ENCODE measurements around the gene DPM3. TPM values are rescaled to one million over a fixed set of nuclear protein-coding genes. Genes with fewer than 3 reads are reported as not detected.

The DPM3 gene
- total and polyA plus RNA-seq, 2 of the 13 experiments (the other 11 are each of a cell fraction or from before 2014, with no cell fraction given): 23.2 to 53.4 TPM

GRCh38 chr1:155167166-155168104 is 27.1 kb upstream of the DPM3 start (continued):
- TF ChIP-seq THRA (CRISPR knock-in tag; IDR thresholded peaks at IDR 0.05; ENCODE audit: borderline replicate concordance) (peak; percentile 42; the same call in 1 of the 2 replicates), ATF6 (CRISPR knock-in tag; conservative IDR thresholded peaks at IDR 0.05) (no peak), ZNF598 (CRISPR knock-in tag; IDR thresholded peaks at IDR 0.05; ENCODE audit: borderline replicate concordance) (no peak), RARA (CRISPR knock-in tag; IDR thresholded peaks at IDR 0.05) (no peak), ZNF605 (CRISPR knock-in tag; IDR thresholded peaks at IDR 0.05) (0 out of 2 replicates have a peak, but pooled peaks have one; percentile 29), ZNF614 (CRISPR knock-in tag; IDR thresholded peaks at IDR 0.05; ENCODE audit: borderline replicate concordance) (peak; percentile 17; the same call in 1 of the 2 replicates), FOXO4 (CRISPR knock-in tag; conservative IDR thresholded peaks at IDR 0.05) (no peak), IRF1 (CRISPR knock-in tag; IDR thresholded peaks at IDR 0.05; ENCODE audit: low read depth) (no peak), SP140L (CRISPR knock-in tag; IDR thresholded peaks at IDR 0.05; ENCODE audit: borderline replicate concordance) (0 out of 2 replicates have a peak, but pooled peaks have one; percentile 65), LBX2 (CRISPR knock-in tag; IDR thresholded peaks at IDR 0.05; ENCODE audit: borderline replicate concordance) (no peak), PAF1 (CRISPR knock-in tag; IDR thresholded peaks at IDR 0.05) (no peak), ZNF75D (CRISPR knock-in tag; IDR thresholded peaks at IDR 0.05; ENCODE audit: borderline replicate concordance) (no peak), MXD4 (CRISPR knock-in tag; IDR thresholded peaks at IDR 0.05) (peak; percentile 23; the same call in 1 of the 2 replicates), NFATC3 (CRISPR knock-in tag; IDR thresholded peaks at IDR 0.05) (no peak), MBNL3 (CRISPR knock-in tag; conservative IDR thresholded peaks at IDR 0.05) (no peak)
- TF ChIP-seq, protein P1, sequence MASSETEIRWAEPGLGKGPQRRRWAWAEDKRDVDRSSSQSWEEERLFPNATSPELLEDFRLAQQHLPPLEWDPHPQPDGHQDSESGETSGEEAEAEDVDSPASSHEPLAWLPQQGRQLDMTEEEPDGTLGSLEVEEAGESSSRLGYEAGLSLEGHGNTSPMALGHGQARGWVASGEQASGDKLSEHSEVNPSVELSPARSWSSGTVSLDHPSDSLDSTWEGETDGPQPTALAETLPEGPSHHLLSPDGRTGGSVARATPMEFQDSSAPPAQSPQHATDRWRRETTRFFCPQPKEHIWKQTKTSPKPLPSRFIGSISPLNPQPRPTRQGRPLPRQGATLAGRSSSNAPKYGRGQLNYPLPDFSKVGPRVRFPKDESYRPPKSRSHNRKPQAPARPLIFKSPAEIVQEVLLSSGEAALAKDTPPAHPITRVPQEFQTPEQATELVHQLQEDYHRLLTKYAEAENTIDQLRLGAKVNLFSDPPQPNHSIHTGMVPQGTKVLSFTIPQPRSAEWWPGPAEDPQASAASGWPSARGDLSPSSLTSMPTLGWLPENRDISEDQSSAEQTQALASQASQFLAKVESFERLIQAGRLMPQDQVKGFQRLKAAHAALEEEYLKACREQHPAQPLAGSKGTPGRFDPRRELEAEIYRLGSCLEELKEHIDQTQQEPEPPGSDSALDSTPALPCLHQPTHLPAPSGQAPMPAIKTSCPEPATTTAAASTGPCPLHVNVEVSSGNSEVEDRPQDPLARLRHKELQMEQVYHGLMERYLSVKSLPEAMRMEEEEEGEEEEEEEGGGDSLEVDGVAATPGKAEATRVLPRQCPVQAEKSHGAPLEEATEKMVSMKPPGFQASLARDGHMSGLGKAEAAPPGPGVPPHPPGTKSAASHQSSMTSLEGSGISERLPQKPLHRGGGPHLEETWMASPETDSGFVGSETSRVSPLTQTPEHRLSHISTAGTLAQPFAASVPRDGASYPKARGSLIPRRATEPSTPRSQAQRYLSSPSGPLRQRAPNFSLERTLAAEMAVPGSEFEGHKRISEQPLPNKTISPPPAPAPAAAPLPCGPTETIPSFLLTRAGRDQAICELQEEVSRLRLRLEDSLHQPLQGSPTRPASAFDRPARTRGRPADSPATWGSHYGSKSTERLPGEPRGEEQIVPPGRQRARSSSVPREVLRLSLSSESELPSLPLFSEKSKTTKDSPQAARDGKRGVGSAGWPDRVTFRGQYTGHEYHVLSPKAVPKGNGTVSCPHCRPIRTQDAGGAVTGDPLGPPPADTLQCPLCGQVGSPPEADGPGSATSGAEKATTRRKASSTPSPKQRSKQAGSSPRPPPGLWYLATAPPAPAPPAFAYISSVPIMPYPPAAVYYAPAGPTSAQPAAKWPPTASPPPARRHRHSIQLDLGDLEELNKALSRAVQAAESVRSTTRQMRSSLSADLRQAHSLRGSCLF (CRISPR knock-in tag; IDR thresholded peaks at IDR 0.05; ENCODE audit: borderline replicate concordance): no peak
